ENCODE results near the gene LRRFIP1. TPM values are rescaled to one million over a fixed set of nuclear protein-coding genes. Genes with fewer than 3 reads are reported as not detected.

LRRFIP1 gene
- total and polyA plus RNA-seq, 8 donors, result 18.4 to 55.0 (median 31.7) TPM

- TF ChIP-seq, protein P1, sequence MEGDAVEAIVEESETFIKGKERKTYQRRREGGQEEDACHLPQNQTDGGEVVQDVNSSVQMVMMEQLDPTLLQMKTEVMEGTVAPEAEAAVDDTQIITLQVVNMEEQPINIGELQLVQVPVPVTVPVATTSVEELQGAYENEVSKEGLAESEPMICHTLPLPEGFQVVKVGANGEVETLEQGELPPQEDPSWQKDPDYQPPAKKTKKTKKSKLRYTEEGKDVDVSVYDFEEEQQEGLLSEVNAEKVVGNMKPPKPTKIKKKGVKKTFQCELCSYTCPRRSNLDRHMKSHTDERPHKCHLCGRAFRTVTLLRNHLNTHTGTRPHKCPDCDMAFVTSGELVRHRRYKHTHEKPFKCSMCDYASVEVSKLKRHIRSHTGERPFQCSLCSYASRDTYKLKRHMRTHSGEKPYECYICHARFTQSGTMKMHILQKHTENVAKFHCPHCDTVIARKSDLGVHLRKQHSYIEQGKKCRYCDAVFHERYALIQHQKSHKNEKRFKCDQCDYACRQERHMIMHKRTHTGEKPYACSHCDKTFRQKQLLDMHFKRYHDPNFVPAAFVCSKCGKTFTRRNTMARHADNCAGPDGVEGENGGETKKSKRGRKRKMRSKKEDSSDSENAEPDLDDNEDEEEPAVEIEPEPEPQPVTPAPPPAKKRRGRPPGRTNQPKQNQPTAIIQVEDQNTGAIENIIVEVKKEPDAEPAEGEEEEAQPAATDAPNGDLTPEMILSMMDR (IDR thresholded peaks at IDR 0.05), result no peak
- FAIRE-seq (no peak), ATAC-seq (peak in 2 of 4 donors; percentile 54 to 84), DNase-seq (no peak)
- no peaks in the 10 kb centered on the region for H3K9me3 ChIP-seq
- H3K27me3 ChIP-seq, result no peaks in the 10 kb centered on the region
- intact Hi-C loops (cut with DNase I), result no loop called here
- no peak overlapping the region for H3K4me3 ChIP-seq
- WGBS, 2 donors, result 72 to 76% methylated on average over 3 of the region's 3 CpGs
- H3K4me1 ChIP-seq, result no peaks in the 10 kb centered on the region
- H3K36me3 ChIP-seq, result no peaks in the 10 kb centered on the region
- no peak overlapping the region for H3K27ac ChIP-seq
These were observed 10.2 kb downstream of the LRRFIP1 start for GRCh38 chr2:237637429-237638135.

GRCh38 chr2:237638176-237638575, 10.8 kb downstream of the LRRFIP1 start:
- no peak for ATAC-seq
- Histone ChIP-seq H3K4me1 (no peaks in the 10 kb centered on the region), H3K27ac (no peak overlapping the region), H3K4me3 (no peak overlapping the region), H3K9me3 (no peaks in the 10 kb centered on the region), H3K36me3 (no peaks in the 10 kb centered on the region), H3K27me3 (no peaks in the 10 kb centered on the region)
- no peak for FAIRE-seq
- intact Hi-C loops (cut with DNase I), result no loop called here
- TF ChIP-seq, protein P1 (IDR thresholded peaks at IDR 0.05), result no peak
- WGBS, 2 donors, result 93 to 95% methylated on average over 8 of the region's 8 CpGs
- DNase-seq, result no peak

GRCh38 chr2:237639052-237639835, 11.9 kb downstream of the LRRFIP1 start:
- Histone ChIP-seq H3K36me3 (no peaks in the 10 kb centered on the region), H3K9me3 (no peaks in the 10 kb centered on the region), H3K27ac (no peak overlapping the region), H3K27me3 (no peaks in the 10 kb centered on the region), H3K4me3 (no peak overlapping the region), H3K4me1 (no peaks in the 10 kb centered on the region)
- FAIRE-seq, result no peak
- no peak for ATAC-seq
- TF ChIP-seq, protein P1 (IDR thresholded peaks at IDR 0.05), result no peak
- intact Hi-C loops (cut with DNase I), result no loop called here
- DNase-seq, result no peak
- 77% methylated on average over 11 of the region's 11 CpGs for WGBS, 2 donors

- Histone ChIP-seq H3K4me3 (no peak overlapping the region), H3K27ac (no peak overlapping the region), H3K4me1 (no peaks in the 10 kb centered on the region), H3K27me3 (no peaks in the 10 kb centered on the region), H3K9me3 (no peaks in the 10 kb centered on the region), H3K36me3 (no peaks in the 10 kb centered on the region)
- TF ChIP-seq, protein P1 (IDR thresholded peaks at IDR 0.05), result no peak
- FAIRE-seq (no peak), ATAC-seq (no peak), DNase-seq (no peak)
- 88 to 92% methylated on average over 6 of the region's 6 CpGs for WGBS, 2 donors
- intact Hi-C loops (cut with DNase I), result no loop called here
These were observed 12.4 kb downstream of the LRRFIP1 start for GRCh38 chr2:237639836-237640220.

All from pancreas (tissue), 10 donors.